ENCODE data around the gene COL24A1. TPM values are rescaled to one million over a fixed set of nuclear protein-coding genes. Genes with fewer than 3 reads are reported as not detected.

The COL24A1 gene
- total and polyA plus RNA-seq, 2 of the 8 experiments (the other 6 are each of a cell fraction or from before 2014, with no cell fraction given), result 0.23 to 1.1 TPM

DNA sequence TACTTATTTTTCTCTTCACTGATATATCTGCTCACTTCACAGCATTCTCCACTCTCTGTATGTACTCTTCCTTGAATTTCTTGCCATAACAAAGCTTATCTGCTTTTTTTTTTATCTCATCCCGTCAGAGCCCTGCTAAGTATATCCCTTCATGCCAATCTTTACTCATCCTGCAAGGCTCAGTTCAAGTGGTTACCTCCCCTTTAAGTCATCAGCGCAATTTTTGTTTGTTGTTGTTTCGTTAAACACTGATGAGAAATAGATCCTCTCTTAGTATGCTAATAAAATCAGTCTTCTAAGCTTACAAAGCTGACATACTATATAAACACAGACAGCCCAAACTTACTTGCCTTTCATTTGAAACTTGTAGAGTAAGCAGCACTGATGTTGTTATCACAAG, 17.8 kb downstream of the COL24A1 start:
- Histone ChIP-seq H2BK120ac (replicated peaks; ENCODE audit: low read depth, low read length) (no peak overlapping the region), H3K4me2 (ENCODE audit: insufficient read depth in 1 of 2, low read depth in 2 of 2, low read length in 2 of 2) (no peak overlapping the region), H4K91ac (replicated peaks; ENCODE audit: insufficient read length, low read length) (no peak overlapping the region), H2BK20ac (ENCODE audit: low read length) (no peak overlapping the region), H2AK5ac (ENCODE audit: low read depth, low read length) (no peak overlapping the region), H2BK15ac (ENCODE audit: low read length) (no peak overlapping the region), H3K4me1 (replicated peaks in 1 of 4; ENCODE audit: control insufficient read depth in 3 of 4, insufficient read depth in 4 of 4, low read length in 3 of 4) (no peaks in the 10 kb centered on the region), H3K9ac (replicated peaks in 1 of 4; ENCODE audit: extremely low read depth in 1 of 4, low read depth in 3 of 4, low read length in 3 of 4) (no peak overlapping the region), H3K4ac (replicated peaks; ENCODE audit: insufficient read length, low read depth, low read length) (no peak overlapping the region), H4K20me1 (replicated peaks in 1 of 2; ENCODE audit: control insufficient read depth in 1 of 2, insufficient read depth in 2 of 2, low read length in 2 of 2) (no peaks in the 10 kb centered on the region), H2BK12ac (ENCODE audit: low read depth, low read length) (no peak overlapping the region), H3K14ac (ENCODE audit: insufficient read length) (no peak overlapping the region), H3K79me2 (ENCODE audit: control insufficient read depth in 1 of 2, insufficient read depth in 2 of 2, low read length in 2 of 2) (no peaks in the 10 kb centered on the region), H2AFZ (ENCODE audit: low read length) (no peak overlapping the region), H3K79me1 (ENCODE audit: low read depth, low read length) (no peaks in the 10 kb centered on the region), H3K56ac (replicated peaks; ENCODE audit: insufficient read length, low read depth, low read length) (no peak overlapping the region), H3K23me2 (ENCODE audit: low read depth, low read length) (no peaks in the 10 kb centered on the region), H4K8ac (ENCODE audit: extremely low read depth, insufficient read depth, low read length) (no peak overlapping the region), H3K23ac (ENCODE audit: insufficient read length) (no peak overlapping the region), H2BK5ac (ENCODE audit: low read depth, low read length) (no peak overlapping the region), H3K9me3 (ENCODE audit: insufficient read depth in 2 of 2, low read depth in 1 of 2, low read length in 1 of 2) (no peaks in the 10 kb centered on the region), H4K5ac (ENCODE audit: insufficient read length, low read depth, low read length) (no peak overlapping the region), H3K27ac (ENCODE audit: low read depth, low read length) (no peak overlapping the region), H3K4me3 (ENCODE audit: extremely low read depth in 1 of 4, insufficient read depth in 2 of 4, low read depth in 3 of 4, low read length in 4 of 4) (no peak overlapping the region), H3K36me3 (ENCODE audit: control insufficient read depth in 2 of 4, insufficient read depth in 4 of 4, low read length in 3 of 4) (no peaks in the 10 kb centered on the region), H3K18ac (ENCODE audit: extremely low read depth, low read length) (no peak overlapping the region), H3K27me3 (replicated peaks in 1 of 4; ENCODE audit: control insufficient read depth in 3 of 4, extremely low read depth in 1 of 4, insufficient read depth in 3 of 4, low read length in 3 of 4) (no peaks in the 10 kb centered on the region)
- 92% methylated on average over 3 of the region's 3 CpGs; no CpG with 5 or more reads in 1 of the 2 experiments for WGBS, 2 experiments (ENCODE audit: extremely low coverage in 1 of 2, insufficient coverage in 1 of 2, insufficient read length in 1 of 2, insufficient replicate concordance in 2 of 2, low coverage in 1 of 2, low lambda C conversion rate in 2 of 2, missing lambda C conversion rate in 1 of 2)
- ChIA-PET CTCF (ENCODE audit: partially characterized antibody) (interaction anchor here (0.7 kb wide), 1 partner anchor 119 kb away, joined by 3 read pairs; no protein-coding TSS in a partner anchor), POLR2A (ENCODE audit: partially characterized antibody) (no interaction called here)
- FAIRE-seq (no peak), DNase-seq (ENCODE audit: low read depth in 1 of 2, low spot score in 2 of 2) (no peak)
- TF ChIP-seq YY1 (IDR thresholded peaks at IDR 0.05; ENCODE audit: low read depth, low read length), result no peak
- no peak for TF ChIP-seq RBBP5 (IDR thresholded peaks at IDR 0.05; ENCODE audit: borderline replicate concordance, low read depth, low read length)
- no peak for TF ChIP-seq CEBPB (IDR thresholded peaks at IDR 0.05; ENCODE audit: low read depth, low read length)
- TF ChIP-seq, protein P1, sequence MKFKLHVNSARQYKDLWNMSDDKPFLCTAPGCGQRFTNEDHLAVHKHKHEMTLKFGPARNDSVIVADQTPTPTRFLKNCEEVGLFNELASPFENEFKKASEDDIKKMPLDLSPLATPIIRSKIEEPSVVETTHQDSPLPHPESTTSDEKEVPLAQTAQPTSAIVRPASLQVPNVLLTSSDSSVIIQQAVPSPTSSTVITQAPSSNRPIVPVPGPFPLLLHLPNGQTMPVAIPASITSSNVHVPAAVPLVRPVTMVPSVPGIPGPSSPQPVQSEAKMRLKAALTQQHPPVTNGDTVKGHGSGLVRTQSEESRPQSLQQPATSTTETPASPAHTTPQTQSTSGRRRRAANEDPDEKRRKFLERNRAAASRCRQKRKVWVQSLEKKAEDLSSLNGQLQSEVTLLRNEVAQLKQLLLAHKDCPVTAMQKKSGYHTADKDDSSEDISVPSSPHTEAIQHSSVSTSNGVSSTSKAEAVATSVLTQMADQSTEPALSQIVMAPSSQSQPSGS (IDR thresholded peaks at IDR 0.05; ENCODE audit: low read length), result no peak
- TF ChIP-seq HDAC2 (IDR thresholded peaks at IDR 0.05; ENCODE audit: borderline replicate concordance in 1 of 2, low read depth in 2 of 2, low read length in 2 of 2), result no peak

All from H1 (cell line).